ENCODE results near the gene CCBE1.
"Not testable (repeated sequence)": the region's sequence is repeated elsewhere in the genome, so short reads cannot be mapped to it uniquely, and the experiment has no call there.

Gene CCBE1

DNA sequence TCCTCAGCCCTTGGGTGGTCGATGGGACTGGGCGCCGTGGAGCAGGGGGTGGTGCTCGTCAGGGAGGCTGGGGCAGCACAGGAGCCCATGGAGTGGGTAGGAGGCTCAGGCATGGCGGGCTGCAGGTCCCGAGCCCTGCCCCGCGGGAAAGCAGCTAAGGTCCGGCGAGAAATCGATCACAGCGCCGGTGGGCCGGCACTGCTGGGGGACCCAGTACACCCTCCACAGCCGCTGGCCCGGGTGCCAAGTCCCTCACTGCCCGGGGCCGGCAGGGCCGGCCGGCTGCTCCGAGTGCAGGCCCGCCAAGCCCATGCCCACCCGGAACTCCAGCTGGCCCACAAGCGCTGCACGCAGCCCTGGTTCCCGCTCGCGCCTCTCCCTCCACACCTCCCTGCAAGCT is 16.9 kb upstream of the CCBE1 start:
- not testable (repeated sequence) for DNase-seq

DNA sequence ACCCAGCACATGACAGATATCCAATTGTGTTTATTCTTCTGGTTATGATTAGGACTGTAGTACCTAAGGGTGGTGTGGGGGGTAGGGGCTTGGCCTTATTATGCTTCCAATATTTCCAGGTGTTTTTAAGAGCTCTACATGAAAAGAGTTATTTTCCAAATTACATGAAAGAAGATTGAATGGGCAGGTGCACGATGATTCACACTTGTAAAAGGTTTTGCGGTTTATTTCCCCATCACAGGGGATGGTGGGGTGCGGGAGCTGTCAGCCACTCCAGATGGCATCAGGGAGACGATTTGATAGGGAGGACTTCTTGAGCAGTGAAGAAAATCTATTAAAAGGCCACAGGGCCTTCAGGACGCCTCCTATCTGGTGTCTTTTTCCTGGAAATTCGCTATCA is 15.1 kb upstream of the CCBE1 start:
- DNase-seq: no peak

DNA sequence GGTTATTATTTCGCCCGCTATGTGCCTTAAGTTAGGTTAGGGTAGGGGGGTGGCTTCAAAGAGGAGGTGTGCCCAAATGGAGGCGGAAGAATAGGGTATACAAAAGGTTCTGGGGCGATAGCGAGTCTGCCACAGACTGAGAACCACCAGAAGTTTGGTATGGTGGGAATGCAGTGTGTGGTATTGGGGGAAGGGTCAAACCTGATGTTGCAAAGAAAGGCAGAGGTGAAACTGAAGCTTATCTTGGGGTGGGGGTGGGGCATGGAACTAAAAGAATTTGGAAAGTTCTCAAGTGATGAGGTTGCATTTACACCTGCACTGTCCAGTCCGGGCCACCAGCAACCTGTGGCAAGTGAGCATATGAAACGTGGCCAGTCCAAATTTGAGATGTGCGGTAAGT is 11.8 kb upstream of the CCBE1 start:
- DNase-seq: no peak

DNA sequence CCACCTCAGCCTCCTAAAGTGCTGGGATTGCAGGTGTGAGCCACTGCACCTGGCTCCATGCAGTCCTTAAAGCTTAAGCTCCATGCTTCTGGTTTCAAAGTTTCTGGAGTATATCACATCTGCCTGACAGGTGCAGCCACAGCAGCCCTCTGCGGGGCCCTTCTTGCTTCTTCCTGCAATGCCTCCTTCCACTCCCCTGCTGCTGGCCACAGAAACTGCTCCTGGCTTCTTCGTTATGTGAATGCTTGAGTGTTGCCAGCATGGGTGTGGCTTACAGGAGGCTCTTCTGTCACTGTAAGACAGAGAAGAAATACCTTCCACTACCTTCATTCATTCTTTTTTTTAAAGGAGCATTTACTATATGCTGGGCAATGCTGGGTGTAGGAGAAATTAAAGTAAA is 10.1 kb upstream of the CCBE1 start:
- DNase-seq: no peak

DNA sequence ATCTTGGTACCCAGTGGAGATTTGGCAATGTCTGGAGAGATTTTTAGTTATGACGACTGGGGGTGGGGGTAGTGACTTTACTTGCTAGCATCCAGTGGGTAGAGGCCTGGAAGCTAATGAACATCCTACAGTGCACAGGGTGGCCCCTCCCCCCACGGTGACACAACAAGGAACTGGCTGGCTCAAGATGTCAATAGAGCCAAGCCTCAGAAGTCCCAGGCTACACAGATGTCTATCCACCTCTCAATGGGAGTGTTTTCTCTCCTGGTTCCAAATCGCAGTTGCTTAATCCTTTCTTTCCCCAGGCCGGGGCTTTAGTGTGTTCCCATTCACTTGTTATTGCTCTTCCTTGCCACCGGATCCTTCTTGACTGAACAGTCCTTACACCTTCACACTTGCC is 9.3 kb upstream of the CCBE1 start:
- no peak for DNase-seq

GRCh38 chr18:59705145-59705544 is 7.9 kb upstream of the CCBE1 start:
- DNase-seq: no peak

DNA sequence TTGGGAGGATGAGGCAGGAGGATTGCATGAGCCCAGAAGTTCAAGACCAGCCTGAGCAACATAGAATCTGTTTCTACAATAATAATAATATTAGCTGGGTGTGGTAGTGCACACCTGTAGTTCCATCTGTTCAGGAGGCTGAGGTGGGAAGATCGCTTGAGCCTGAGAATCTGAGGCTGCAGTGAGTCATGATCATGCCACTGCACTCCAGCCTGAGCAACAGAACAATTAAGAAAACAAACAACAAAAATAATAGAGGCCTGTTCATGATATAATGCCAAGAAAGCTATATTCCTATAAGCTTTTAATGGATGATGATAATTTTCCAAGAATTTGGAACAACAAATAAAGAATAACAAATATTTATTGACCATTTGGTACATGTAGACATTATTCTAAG is 6.9 kb upstream of the CCBE1 start:
- DNase-seq: no peak

DNA sequence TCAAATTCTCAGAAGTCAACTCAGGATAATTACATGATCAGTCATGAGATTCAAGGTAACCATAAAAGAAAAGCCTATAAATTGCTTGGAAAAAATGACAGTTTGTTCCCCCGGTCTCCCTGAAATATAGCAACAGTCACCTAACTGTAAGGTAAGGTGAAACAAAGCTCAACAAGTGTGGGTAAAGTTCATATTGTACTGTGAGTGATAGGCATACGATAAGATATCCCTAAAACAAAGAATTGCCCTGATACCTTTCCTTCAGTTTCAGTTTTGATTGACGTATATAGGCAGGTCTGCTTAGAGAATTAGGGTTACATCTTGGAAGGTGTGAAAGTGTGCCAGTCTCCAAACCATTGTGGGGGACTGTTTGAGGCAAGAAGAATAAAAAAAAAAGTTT is 4.0 kb upstream of the CCBE1 start:
- DNase-seq: no peak

GRCh38 chr18:59700535-59700967 is 3.3 kb upstream of the CCBE1 start:
- DNase-seq: no peak

GRCh38 chr18:59699750-59700534 is 2.7 kb upstream of the CCBE1 start:
- DNase-seq: no peak

DNA sequence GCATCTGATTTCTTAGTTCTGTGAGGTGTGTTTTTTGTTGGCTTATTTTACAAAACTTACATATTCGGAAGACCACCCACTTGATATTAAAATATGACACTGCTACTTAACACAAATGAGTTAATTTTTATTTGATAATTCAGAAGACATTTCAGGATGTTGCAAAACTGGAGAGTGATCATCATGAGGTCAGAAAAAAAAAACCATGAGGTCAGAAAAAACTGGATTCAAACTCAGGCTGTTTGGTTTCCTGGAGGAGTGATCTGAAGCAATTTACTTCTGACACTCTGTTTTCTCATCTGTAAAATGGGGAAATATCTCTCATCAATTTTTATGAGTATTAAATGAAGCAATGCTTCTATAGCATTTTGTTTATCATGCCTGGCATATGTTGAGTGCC is 1.8 kb upstream of the CCBE1 start:
- no peak for DNase-seq

- no peak for DNase-seq
These were observed 650 bp downstream of the CCBE1 start for GRCh38 chr18:59696311-59697235.

DNA sequence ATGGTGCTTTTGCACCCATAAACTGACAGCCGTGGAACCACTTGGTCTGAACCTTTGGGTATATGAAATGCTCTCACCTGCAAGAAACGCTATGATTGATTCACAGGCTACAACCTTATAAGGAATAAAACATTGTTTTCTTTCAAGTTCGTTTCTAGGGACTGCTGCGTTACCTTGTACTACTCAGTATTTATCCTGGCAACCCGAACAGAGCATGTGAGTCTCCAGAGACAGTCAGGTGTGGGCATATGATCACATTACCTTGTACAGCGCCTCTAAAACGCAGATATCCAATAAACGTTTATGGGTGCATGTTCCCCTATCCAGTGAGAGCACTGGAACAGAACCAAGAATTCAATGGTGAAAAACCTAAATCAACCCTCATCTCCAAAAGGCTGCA is 1.7 kb downstream of the CCBE1 start:
- no peak for DNase-seq

GRCh38 chr18:59694824-59695223 is 2.4 kb downstream of the CCBE1 start:
- DNase-seq: no peak

- DNase-seq: no peak
These were observed 5.2 kb downstream of the CCBE1 start for GRCh38 chr18:59691996-59692395.

DNA sequence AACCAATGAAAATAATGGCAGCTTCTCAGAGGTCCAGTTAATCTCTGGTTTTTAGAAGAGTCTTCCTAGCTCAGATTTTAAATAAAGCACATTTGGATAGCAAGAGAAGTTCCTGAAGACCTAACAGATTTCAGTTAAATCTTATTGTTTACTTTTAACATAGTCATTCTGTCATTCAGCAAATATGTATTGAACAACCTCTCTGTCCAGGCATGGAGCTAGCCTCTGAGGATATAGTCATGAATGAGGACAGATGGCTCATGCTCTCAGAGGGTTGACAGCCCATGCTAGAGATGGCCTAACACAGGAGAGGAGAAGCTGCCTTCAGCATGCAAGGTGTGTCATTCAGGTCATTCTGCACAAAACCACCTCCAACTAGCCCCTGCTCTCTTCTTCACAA is 6.2 kb downstream of the CCBE1 start:
- no peak for DNase-seq

- DNase-seq: no peak
These were observed 6.8 kb downstream of the CCBE1 start for GRCh38 chr18:59690186-59690982.

GRCh38 chr18:59689756-59690155 is 7.5 kb downstream of the CCBE1 start:
- DNase-seq: no peak

- DNase-seq: no peak
These were observed 11.0 kb downstream of the CCBE1 start for GRCh38 chr18:59686260-59686659.

DNA sequence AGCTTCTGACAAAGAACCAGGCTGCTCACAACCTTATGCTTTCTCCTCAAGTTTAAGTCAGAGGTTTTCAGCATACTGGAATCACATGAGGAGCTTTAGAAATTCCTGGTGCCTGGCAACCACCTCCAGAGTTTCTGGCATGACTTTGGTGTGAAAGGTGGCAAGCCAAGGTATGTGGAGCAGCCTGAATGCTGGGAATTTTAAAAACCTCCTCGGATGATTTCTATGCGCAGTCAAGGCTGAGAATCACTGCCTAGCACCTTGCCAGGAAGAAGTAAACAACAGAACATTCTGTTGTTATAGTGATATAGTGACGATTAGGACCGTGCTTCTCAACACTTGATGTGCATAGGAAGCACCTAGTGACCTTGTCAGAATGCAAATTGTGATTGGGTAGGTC is 11.7 kb downstream of the CCBE1 start:
- DNase-seq: no peak

DNA sequence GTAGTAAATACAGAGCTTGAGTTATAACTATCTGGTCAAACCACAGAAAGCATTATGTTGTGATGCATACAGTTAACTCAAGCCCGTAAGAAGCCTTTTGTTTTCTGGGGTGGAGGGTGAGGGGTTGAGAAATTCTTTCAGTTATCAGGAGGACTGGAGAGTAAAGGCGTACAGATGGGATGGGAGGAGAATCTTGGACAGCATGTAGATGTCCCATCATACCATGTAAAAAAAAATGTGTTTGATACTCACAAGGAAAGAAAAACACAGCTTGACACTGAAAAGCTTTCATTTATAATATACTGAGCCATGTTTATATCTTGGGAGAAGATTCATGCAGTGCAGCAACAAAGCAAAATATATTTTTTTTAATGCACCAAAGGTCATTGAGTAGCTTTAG is 12.4 kb downstream of the CCBE1 start:
- no peak for DNase-seq

DNA sequence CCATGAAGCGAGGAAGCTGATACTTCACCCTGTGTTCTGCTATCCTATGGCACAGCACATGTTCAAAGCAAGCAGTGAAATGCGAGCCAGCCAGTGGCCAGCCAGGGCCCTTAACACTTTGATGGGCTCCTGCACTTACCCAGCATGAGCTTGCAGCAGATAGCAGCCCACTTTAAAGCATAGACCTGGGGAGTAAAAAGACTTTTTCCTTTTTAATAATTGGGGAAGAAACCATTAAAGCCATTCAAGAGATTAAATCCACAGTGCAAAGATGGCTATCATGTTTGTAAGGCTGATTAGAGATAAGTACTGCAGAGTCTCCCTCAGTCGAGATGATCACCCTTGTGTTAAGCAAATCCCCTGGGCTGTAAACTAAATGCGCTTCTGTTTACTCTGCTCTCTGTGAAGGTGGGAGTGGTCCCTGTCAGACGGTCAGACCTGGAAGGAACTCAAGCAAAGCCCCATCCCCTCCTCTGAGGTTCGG is 15.7 kb downstream of the CCBE1 start:
- DNase-seq: no peak

- no peak for DNase-seq
These were observed 16.2 kb downstream of the CCBE1 start for GRCh38 chr18:59681051-59681450.

Measured in SW 1271 (cell line).